Prostate gland (tissue), 2 donors: ENCODE measurements around the gene RAB35. TPM values are rescaled to one million over a fixed set of nuclear protein-coding genes. Genes with fewer than 3 reads are reported as not detected.

Source experiments
- DNase-seq: peaks from one replicate; pipeline ENCODE4 v3.0.0-alpha.2; 2019; ENCODE audit warnings: low spot score
- H3K27ac ChIP-seq, 2 donors: fragments of 200-600 bp; sonication (generic); 2 replicates each; pipeline ENCODE4 v1.5.1; 2017 to 2019
- H3K27me3 ChIP-seq: fragments of 200-600 bp; sonication (generic); replicated peaks from 2 replicates; pipeline ENCODE4 v1.5.1; 2019; ENCODE audit not compliant: insufficient read depth
- H3K36me3 ChIP-seq, 2 donors: fragments of 200-600 bp; sonication (generic); 1 replicate in 1 of 2; 2 replicates in 1 of 2; pipeline versions ENCODE4 v1.5.1 to v1.8.1; 2017 to 2019
- H3K4me1 ChIP-seq: fragments of 200-600 bp; sonication (generic); replicated peaks from 2 replicates; pipeline ENCODE4 v1.5.1; 2019
- H3K4me3 ChIP-seq, 2 donors: fragments of 200-600 bp; sonication (generic); 2 replicates each; pipeline ENCODE4 v1.5.1; 2017 to 2019
- H3K9me3 ChIP-seq: fragments of 200-600 bp; sonication (generic); 2 replicates; pipeline ENCODE4 v1.5.1; 2017
- CTCF ChIP-seq, 4 experiments: fragments of 200-600 bp in 2 of 4; fragments of 450-650 bp in 2 of 4; sonication (generic) in 2 of 4; IDR thresholded peaks; 1 replicate in 3 of 4; 2 replicates in 1 of 4; pipeline ENCODE4 v1.5.1; 2016 to 2019; ENCODE audit warnings: antibody characterized with exemption in 4 of 4, mild to moderate bottlenecking in 2 of 4, moderate library complexity in 2 of 4
- POLR2A ChIP-seq: fragments of 450-650 bp; IDR thresholded peaks from one replicate; pipeline ENCODE4 v1.6.1; 2016; ENCODE audit warnings: antibody characterized with exemption, mild to moderate bottlenecking
- POLR2AphosphoS5 ChIP-seq: sonication (generic); formaldehyde crosslinking; IDR thresholded peaks from one replicate; pipeline ENCODE4 v1.6.1; 2017; ENCODE audit warnings: antibody characterized with exemption
- WGBS: methylation state at CpG from one replicate; pipeline ENCODE4 v1.1.5; 2018; 5-methylcytosine and 5-hydroxymethylcytosine counted together
- intact Hi-C: fragments of 100-400 bp; cut with DNase I; formaldehyde crosslinking; loops from one replicate; pipeline ENCODE4 v1.14.2; 2022
- total RNA-seq, 2 donors: library from RNA; depleted of rRNA; stranded (reverse); fragments of >200 nt; gene quantifications; one replicate each; pipeline ENCODE4 v1.1.0, GENCODE V29; 2016

RAB35 gene
- total RNA-seq, 2 donors from 2014 or later = 26.6 to 41.1 TPM

GRCh38 chr12:120106151-120106550 is 10.4 kb downstream of the RAB35 start:
- 96% methylated on average over 1 of the region's 1 CpG for WGBS
- no peaks in the 10 kb centered on the region for H3K9me3 ChIP-seq
- H3K27me3 ChIP-seq = no peaks in the 10 kb centered on the region
- H3K27ac ChIP-seq = no peak overlapping the region
- no peak overlapping the region for H3K4me3 ChIP-seq
- no peak for TF ChIP-seq POLR2A
- no peak for TF ChIP-seq POLR2AphosphoS5
- no peak for TF ChIP-seq CTCF (IDR thresholded peaks at IDR 0.05)
- H3K36me3 ChIP-seq = peaks cover 0 to 8% of the 10 kb centered on the region in 2 donors
- intact Hi-C loops = no loop called here
- H3K4me1 ChIP-seq = peaks cover 11% of the 10 kb centered on the region
- no peak for DNase-seq

- H3K27me3 ChIP-seq = no peaks in the 10 kb centered on the region
- no peak for DNase-seq
- peaks cover 0 to 8% of the 10 kb centered on the region in 2 donors for H3K36me3 ChIP-seq
- 97% methylated on average over 13 of the region's 13 CpGs for whole genome bisulfite sequencing
- no peak overlapping the region for H3K27ac ChIP-seq
- no peaks in the 10 kb centered on the region for H3K9me3 ChIP-seq
- H3K4me3 ChIP-seq = no peak overlapping the region
- intact Hi-C loops = no loop called here
- peaks cover 17% of the 10 kb centered on the region for H3K4me1 ChIP-seq
- TF ChIP-seq CTCF (IDR thresholded peaks at IDR 0.05) (no peak), POLR2A (no peak), POLR2AphosphoS5 (no peak)
Measured at GRCh38 chr12:120103371-120103770, 13.2 kb downstream of the RAB35 start.

- no peaks in the 10 kb centered on the region for H3K9me3 ChIP-seq
- H3K36me3 ChIP-seq = peaks cover 0 to 8% of the 10 kb centered on the region in 2 donors
- TF ChIP-seq POLR2A (no peak), CTCF (IDR thresholded peaks at IDR 0.05) (no peak), POLR2AphosphoS5 (no peak)
- no peak for DNase-seq
- intact Hi-C loops = no loop called here
- H3K27me3 ChIP-seq = no peaks in the 10 kb centered on the region
- WGBS = 91% methylated on average over 11 of the region's 11 CpGs
- H3K4me3 ChIP-seq = no peak overlapping the region
- no peak overlapping the region for H3K27ac ChIP-seq
- peaks cover 17% of the 10 kb centered on the region for H3K4me1 ChIP-seq
Measured at GRCh38 chr12:120103044-120103338, 13.6 kb downstream of the RAB35 start.

- intact Hi-C loops = no loop called here
- H3K27me3 ChIP-seq = no peaks in the 10 kb centered on the region
- peak overlapping the region; percentile 26 to 42 for H3K27ac ChIP-seq
- no peak for TF ChIP-seq POLR2AphosphoS5
- no peak for TF ChIP-seq CTCF (IDR thresholded peaks at IDR 0.05)
- no peak for TF ChIP-seq POLR2A
- H3K36me3 ChIP-seq = peaks cover 0 to 8% of the 10 kb centered on the region in 2 donors
- H3K4me3 ChIP-seq = no peak overlapping the region
- no peak for DNase-seq
- peaks cover 17% of the 10 kb centered on the region for H3K4me1 ChIP-seq
- H3K9me3 ChIP-seq = no peaks in the 10 kb centered on the region
- 74% methylated on average over 29 of the region's 30 CpGs for WGBS
Measured at GRCh38 chr12:120102189-120103043, 14.1 kb downstream of the RAB35 start.

- H3K4me3 ChIP-seq = no peak overlapping the region
- peaks cover 0 to 13% of the 10 kb centered on the region in 2 donors for H3K36me3 ChIP-seq
- H3K4me1 ChIP-seq = peaks cover 17% of the 10 kb centered on the region
- intact Hi-C loops = no loop called here
- 51% methylated on average over 11 of the region's 13 CpGs for WGBS
- TF ChIP-seq POLR2A = no peak
- peak; percentile 56 for TF ChIP-seq POLR2AphosphoS5
- peak overlapping the region; percentile 26 to 42 for H3K27ac ChIP-seq
- H3K27me3 ChIP-seq = no peaks in the 10 kb centered on the region
- H3K9me3 ChIP-seq = no peaks in the 10 kb centered on the region
- peak; percentile 40 for DNase-seq
Measured at GRCh38 chr12:120101617-120102016, 14.9 kb downstream of the RAB35 start.
